Activated CD4-positive, alpha-beta memory T cell treated with anti-CD3 and anti-CD28 coated beads for 36 hours (primary cell): ENCODE data around the gene MIA2. TPM values are rescaled to one million over a fixed set of nuclear protein-coding genes. Genes with fewer than 3 reads are reported as not detected.
A peak's percentile ranks its signal among the peaks of the same experiment; 100 is the strongest.
"Not testable (repeated sequence)": the region's sequence is repeated elsewhere in the genome, so short reads cannot be mapped to it uniquely, and the experiment has no call there.

ENCODE experiments used
- CTCF ChIA-PET: fragments of 350-600 bp; sonication (Branson Sonifier 250); formaldehyde crosslinking; loops from one replicate; lab custom pipeline; 2021; ENCODE audit warnings: antibody characterized with exemption, inconsistent platforms; lab: Charles Lee
- POLR2A ChIA-PET: fragments of 350-600 bp; sonication (Branson Sonifier 250); formaldehyde crosslinking; loops from one replicate; lab custom pipeline; 2021; ENCODE audit warnings: antibody characterized with exemption; lab: Charles Lee
- DNase-seq: peaks from one replicate; pipeline ENCODE4 v3.0.0-alpha.2; 2020
- H3K27ac Mint-ChIP-seq: one replicate; pipeline ENCODE4 v1.8.0; 2021; ENCODE audit warnings: mixed read lengths
- H3K27me3 Mint-ChIP-seq: one replicate; pipeline ENCODE4 v1.8.0; 2021; ENCODE audit warnings: mixed read lengths
- H3K36me3 Mint-ChIP-seq: one replicate; pipeline ENCODE4 v1.8.0; 2021; ENCODE audit warnings: mixed read lengths
- H3K4me1 Mint-ChIP-seq: one replicate; pipeline ENCODE4 v1.8.0; 2021; ENCODE audit warnings: low read depth, mixed read lengths
- H3K4me3 Mint-ChIP-seq: one replicate; pipeline ENCODE4 v1.8.0; 2021; ENCODE audit warnings: mild to moderate bottlenecking, mixed read lengths
- H3K9me3 Mint-ChIP-seq: one replicate; pipeline ENCODE4 v1.8.0; 2021; ENCODE audit warnings: mixed read lengths
- intact Hi-C: fragments of 100-400 bp; cut with micrococcal nuclease; formaldehyde crosslinking; loops from one replicate; pipeline ENCODE4 v1.15.1; 2023
- total RNA-seq, 2 experiments: library from RNA; stranded (reverse); gene quantifications; one replicate each; pipeline ENCODE4 v1.2.3, GENCODE V29; 2021

MIA2 gene
- total RNA-seq, 2 experiments from 2014 or later, result 23.8 to 24.1 TPM

DNA sequence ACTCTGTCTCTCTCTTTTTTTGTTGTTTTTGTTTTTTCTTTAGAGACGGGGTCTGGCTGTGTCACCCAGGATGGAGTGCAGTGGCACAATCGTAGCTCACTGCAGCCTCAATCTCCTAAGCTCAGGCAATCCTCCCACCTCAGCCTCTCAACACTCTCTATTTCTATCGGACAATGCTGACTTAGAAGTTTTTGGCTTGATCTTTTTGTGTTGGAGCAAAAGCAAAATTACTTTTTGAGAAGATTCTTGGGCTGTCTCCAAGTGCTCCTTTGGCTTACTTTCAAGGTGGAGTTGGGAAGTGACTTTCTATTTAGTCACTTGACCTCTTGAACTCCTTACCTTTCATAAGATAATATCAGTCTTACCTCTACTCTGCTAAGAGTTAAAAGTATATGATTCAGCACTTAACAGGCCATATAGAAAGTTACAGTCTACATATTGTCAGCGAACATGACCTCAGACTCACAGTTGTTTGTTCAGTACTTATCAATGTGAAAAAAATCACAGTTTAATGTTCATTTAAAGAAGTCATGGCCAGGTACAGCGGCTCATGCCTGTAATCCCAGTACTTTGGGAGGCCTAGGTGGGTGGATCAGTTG is 15.4 kb upstream of the MIA2 start:
- Mint-ChIP-seq H3K27ac (peak overlapping the region; percentile 23), H3K36me3 (no peaks in the 10 kb centered on the region), H3K4me1 (peaks cover 18% of the 10 kb centered on the region), H3K4me3 (no peak overlapping the region), H3K9me3 (no peaks in the 10 kb centered on the region), H3K27me3 (no peaks in the 10 kb centered on the region)
- intact Hi-C loops, result no loop called here
- no peak for DNase-seq
- ChIA-PET CTCF (no interaction called here), POLR2A (no interaction called here)

DNA sequence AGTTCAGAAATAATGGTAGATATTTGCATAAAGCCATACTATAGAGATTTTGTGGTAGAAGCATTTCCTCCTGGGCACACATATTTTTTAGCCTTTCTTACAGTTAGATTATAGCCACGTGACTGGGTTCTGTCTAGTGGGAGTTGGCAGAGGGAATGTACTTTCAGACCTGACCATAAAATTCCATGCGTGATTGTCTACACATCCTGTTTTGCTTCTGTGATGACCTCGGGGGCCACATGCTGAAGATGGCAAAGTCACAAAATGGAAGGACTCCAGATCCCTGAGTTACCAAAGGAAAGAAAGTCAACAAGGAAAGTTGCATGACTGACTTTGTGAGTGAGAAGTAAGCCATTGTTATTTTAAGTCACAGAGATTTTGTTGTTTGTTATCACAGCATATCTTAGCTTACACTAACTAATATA is 14.6 kb upstream of the MIA2 start:
- H3K4me1 Mint-ChIP-seq, result peaks cover 18% of the 10 kb centered on the region
- H3K36me3 Mint-ChIP-seq, result no peaks in the 10 kb centered on the region
- DNase-seq, result no peak
- ChIA-PET POLR2A (no interaction called here), CTCF (no interaction called here)
- intact Hi-C loops, result no loop called here
- no peaks in the 10 kb centered on the region for H3K9me3 Mint-ChIP-seq
- no peaks in the 10 kb centered on the region for H3K27me3 Mint-ChIP-seq
- no peak overlapping the region for H3K27ac Mint-ChIP-seq
- H3K4me3 Mint-ChIP-seq, result no peak overlapping the region

DNA sequence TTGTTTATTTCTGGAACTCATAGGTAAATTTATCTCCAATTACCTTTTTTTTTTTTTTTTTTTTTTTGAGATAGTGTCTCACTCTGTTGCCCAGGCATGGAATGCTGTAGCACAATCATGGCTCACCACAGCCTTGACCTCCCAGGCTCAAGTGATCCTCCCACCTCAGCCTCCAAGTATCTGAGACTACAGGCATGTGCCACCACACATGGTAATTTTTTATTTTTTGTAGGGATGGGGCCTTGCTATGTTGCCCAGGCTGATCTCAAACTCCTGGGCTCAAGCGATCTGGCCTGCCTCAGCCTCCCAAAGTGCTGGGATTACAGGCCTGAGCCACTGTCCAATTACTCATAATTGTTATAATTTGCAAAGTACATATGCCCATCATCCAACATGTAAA is 13.2 kb upstream of the MIA2 start:
- H3K4me3 Mint-ChIP-seq, H3K27me3 Mint-ChIP-seq, H3K36me3 Mint-ChIP-seq, POLR2A ChIA-PET, intact Hi-C loops, H3K27ac Mint-ChIP-seq, H3K9me3 Mint-ChIP-seq, DNase-seq: not testable (repeated sequence)
- H3K4me1 Mint-ChIP-seq, result peaks cover 18% of the 10 kb centered on the region
- CTCF ChIA-PET, result interaction anchor here (1.0 kb wide), 1 partner anchor 11 kb away, joined by 4 read pairs; no protein-coding TSS in a partner anchor

DNA sequence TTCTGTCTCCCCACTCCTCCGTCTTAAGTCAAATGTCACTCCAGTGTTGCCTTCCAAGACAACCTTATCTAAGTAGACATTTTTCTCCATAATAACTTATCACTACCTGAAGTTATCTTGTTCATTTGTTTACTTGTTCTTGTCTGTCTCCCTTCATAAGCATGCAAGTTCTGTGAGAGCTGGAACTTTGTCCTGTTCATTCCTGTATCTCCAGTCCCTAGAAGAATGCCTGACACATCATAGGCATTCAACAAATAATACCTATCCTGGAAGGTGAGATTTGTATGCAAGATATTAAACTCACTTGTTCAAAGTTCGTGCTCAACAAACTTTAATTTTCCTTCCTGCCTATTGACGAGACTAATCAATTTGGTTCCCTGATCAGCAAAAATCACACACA is 5.7 kb upstream of the MIA2 start:
- H3K4me3 Mint-ChIP-seq, result no peak overlapping the region
- no peaks in the 10 kb centered on the region for H3K9me3 Mint-ChIP-seq
- no peaks in the 10 kb centered on the region for H3K36me3 Mint-ChIP-seq
- intact Hi-C loops, result loop anchor here (2.0 kb wide), 1 partner anchor 125 kb away; the partner anchor contains the start of gene SEC23A
- ChIA-PET CTCF (no interaction called here), POLR2A (interaction anchor here (1.8 kb wide), 1 partner anchor 53 kb away, joined by 7 read pairs; the partner anchor contains the start of gene PNN)
- no peak for DNase-seq
- H3K27me3 Mint-ChIP-seq, result no peaks in the 10 kb centered on the region
- H3K4me1 Mint-ChIP-seq, result peaks cover 41% of the 10 kb centered on the region
- peak overlapping the region; percentile 95 for H3K27ac Mint-ChIP-seq

DNA sequence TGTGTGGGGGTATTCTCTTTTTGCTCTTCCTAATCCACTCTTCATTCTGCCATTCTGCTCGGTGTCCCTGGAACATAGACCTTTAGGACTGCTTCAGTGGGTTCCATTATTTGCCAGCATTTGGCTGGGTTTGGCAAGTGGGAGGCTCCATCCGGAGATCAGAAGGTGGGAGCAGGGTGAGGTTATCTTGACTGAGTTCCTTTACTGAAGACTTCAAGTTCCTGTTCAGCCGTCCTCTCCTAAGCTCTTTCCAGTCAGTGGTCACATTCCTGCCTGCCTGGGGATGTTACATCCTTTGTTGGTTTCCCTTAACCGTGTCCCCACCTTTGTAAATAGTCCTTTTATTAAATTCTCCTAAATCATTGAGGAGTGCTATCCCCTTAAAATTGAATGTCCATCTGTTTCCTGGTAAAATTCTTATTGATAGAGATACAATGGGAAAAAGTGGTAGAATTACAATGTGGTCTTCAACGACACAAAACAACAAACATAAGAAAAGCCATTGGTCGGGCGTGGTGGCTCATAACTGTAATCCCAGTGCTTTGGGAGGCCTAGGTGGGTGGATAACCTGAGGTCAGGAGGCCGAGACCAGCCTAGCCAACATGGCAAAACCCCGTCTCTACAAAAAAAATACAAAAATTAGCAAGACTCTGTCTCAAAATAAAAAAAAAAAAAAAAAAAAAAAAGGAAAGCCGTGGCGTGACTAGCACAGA is 5.0 kb upstream of the MIA2 start:
- Mint-ChIP-seq H3K27me3 (no peaks in the 10 kb centered on the region), H3K4me1 (peaks cover 43% of the 10 kb centered on the region), H3K36me3 (no peaks in the 10 kb centered on the region), H3K27ac (peak overlapping the region; percentile 95), H3K9me3 (no peaks in the 10 kb centered on the region), H3K4me3 (peak overlapping the region; percentile 48)
- POLR2A ChIA-PET, result interaction anchor here (1.1 to 1.8 kb wide), 6 partner anchors 38 to 204 kb away, joined by 3 to 16 read pairs (median 8); partner anchors contain the start of genes FBXO33, PNN, SEC23A and TRAPPC6B
- intact Hi-C loops, result loop anchor here (1.0 to 2.0 kb wide), 8 partner anchors 39 to 204 kb away; partner anchors contain the start of genes FBXO33, GEMIN2, SEC23A and TRAPPC6B
- peak; percentile 63 for DNase-seq
- CTCF ChIA-PET, result interaction anchor here (1.0 to 1.4 kb wide), 2 partner anchors 10 to 40 kb away, joined by 3 to 4 read pairs; no protein-coding TSS in a partner anchor

DNA sequence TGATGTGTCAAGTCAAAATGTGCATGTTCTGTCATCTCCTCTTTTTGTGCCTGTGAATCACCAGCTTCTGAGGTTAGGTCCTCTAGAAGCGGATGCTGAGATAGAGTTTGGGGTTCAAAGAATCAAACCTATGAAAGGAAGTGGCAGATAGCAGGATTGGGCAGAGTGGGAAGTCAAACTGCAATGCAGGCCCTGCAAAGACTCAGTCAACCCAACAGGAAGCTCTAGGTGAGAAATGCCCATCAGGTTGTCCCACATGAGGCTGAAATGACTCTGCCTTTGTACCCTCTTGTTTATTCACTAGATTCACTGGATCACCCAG is 4.5 kb upstream of the MIA2 start:
- ChIA-PET POLR2A (interaction anchor here (1.0 to 1.8 kb wide), 7 partner anchors 38 to 203 kb away, joined by 3 to 16 read pairs (median 7); partner anchors contain the start of genes FBXO33, PNN, SEC23A and TRAPPC6B), CTCF (interaction anchor here (1.0 to 1.4 kb wide), 2 partner anchors 9 to 40 kb away, joined by 3 to 4 read pairs; no protein-coding TSS in a partner anchor)
- Mint-ChIP-seq H3K36me3 (no peaks in the 10 kb centered on the region), H3K27ac (peak overlapping the region; percentile 95), H3K9me3 (no peaks in the 10 kb centered on the region), H3K4me3 (peak overlapping the region; percentile 48), H3K4me1 (peaks cover 46% of the 10 kb centered on the region), H3K27me3 (no peaks in the 10 kb centered on the region)
- intact Hi-C loops, result loop anchor here (1.0 to 2.0 kb wide), 8 partner anchors 38 to 203 kb away; partner anchors contain the start of genes FBXO33, GEMIN2, SEC23A and TRAPPC6B
- DNase-seq, result peak; percentile 81

DNA sequence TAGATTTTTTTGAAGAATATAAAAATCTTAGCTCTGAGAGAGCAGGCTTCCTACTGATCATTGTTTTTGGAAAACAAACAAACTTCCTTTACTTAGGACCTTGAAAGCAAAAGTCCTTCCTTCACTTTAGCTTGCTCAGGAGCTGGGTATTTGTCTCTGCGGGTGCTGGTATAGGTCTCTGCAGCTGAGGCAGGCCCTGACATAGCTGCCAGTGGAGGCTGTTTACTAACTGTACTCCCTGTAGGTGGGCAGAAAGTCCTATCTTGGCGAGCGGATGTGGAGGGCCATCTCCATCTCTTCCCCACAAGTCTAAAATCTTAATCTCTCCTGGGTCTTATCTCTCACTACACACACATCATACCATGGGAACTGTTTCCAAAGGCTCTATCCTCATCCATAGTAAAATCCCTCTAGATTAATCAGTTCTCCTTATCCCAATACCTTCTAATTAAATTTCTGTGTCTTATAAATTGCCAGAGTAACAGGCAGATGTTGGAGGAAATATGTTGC is 4.1 kb upstream of the MIA2 start:
- H3K27me3 Mint-ChIP-seq, result no peaks in the 10 kb centered on the region
- H3K27ac Mint-ChIP-seq, result peak overlapping the region; percentile 95
- ChIA-PET POLR2A (interaction anchor here (1.0 to 1.8 kb wide), 7 partner anchors 37 to 203 kb away, joined by 3 to 16 read pairs (median 7); partner anchors contain the start of genes FBXO33, PNN, SEC23A and TRAPPC6B), CTCF (interaction anchor here (1.0 to 1.4 kb wide), 2 partner anchors 9 to 39 kb away, joined by 3 to 4 read pairs; no protein-coding TSS in a partner anchor)
- H3K4me3 Mint-ChIP-seq, result no peak overlapping the region
- H3K4me1 Mint-ChIP-seq, result peaks cover 46% of the 10 kb centered on the region
- H3K9me3 Mint-ChIP-seq, result no peaks in the 10 kb centered on the region
- H3K36me3 Mint-ChIP-seq, result no peaks in the 10 kb centered on the region
- intact Hi-C loops, result loop anchor here (1.0 to 5.0 kb wide), 9 partner anchors 38 to 223 kb away; partner anchors contain the start of genes FBXO33, GEMIN2, SEC23A and TRAPPC6B
- peak; percentile 16 for DNase-seq

DNA sequence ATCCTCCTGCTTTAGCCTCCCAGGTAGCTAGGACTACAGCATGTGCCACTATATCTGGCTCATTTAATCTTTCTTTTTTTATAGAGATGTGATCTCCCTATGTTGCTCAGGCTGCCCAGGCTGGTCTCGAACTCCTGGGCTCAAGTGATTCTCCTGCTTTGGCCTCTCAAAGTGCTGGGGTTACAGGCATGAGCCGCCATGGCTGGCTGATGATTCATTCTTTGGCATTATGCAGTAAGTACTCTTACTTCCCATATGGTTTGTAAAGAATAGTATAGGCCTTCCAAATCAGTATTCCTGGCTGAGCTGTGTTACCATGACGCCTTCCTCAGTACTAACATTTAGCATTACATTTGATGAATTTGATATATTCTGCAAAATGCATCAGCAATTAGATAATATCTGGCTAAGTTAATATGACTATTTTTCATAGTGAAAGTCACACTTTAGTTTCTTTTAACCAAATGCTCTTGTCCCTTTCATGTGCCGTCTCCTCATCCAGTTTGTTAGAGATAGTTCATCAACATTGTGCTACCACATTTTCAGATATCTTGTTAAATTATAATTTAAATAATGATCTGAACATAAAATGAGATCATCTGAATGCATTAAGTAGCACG is 3.2 kb upstream of the MIA2 start:
- Mint-ChIP-seq H3K9me3 (no peaks in the 10 kb centered on the region), H3K36me3 (no peaks in the 10 kb centered on the region), H3K27me3 (no peaks in the 10 kb centered on the region), H3K4me3 (no peak overlapping the region), H3K27ac (peak overlapping the region; percentile 81), H3K4me1 (peaks cover 46% of the 10 kb centered on the region)
- ChIA-PET CTCF (interaction anchor here (0.8 to 2.4 kb wide), 7 partner anchors 60 to 238 kb away, joined by 3 to 14 read pairs (median 4); partner anchors contain the start of gene TRAPPC6B), POLR2A (interaction anchor here (0.6 to 1.8 kb wide), 3 partner anchors 36 to 202 kb away, joined by 3 to 16 read pairs (median 3); partner anchors contain the start of gene FBXO33)
- DNase-seq, result peak; percentile 20
- intact Hi-C loops, result loop anchor here (1.0 to 5.0 kb wide), 4 partner anchors 138 to 239 kb away; no protein-coding TSS in a partner anchor

DNA sequence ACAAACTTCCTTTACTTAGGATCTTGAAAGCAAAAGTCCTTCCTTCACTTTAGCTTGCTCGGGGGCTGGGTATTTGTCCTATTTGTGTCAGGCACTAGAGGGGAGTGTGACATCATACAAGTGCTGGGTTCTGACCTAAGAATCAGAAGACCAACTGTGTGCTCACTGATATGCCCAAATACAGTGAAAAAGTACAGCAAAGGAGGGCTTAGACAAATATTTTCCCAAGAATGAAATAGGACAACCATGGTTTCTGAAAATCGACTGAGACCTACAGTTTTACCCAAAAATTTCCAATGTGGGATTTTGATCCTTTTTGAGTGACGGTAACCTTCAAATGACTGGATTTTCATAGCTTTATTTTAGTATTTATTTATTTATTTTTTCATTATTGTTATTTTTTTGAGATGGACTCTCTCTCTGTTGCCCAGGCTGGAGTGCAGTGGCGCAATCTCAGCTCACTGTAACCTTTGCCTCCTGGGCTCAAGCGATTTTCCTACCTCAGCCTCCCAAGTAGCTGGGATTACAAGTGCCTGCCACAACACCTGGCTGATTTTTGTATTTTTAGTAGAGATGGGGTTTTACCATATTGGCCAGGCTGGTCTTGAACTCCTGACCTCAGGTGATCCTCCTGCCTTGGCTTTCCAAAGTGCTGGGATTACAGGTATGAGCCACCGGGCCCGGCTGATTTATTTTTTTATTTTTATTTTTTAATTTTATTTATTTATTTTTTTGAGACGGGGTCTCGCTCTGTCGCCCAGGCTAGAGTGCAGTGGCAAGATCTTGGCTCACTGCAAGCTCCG is 1.8 kb upstream of the MIA2 start:
- DNase-seq, result peak; percentile 46
- H3K4me1 Mint-ChIP-seq, result peaks cover 46% of the 10 kb centered on the region
- not testable (repeated sequence) for H3K9me3 Mint-ChIP-seq, H3K4me3 Mint-ChIP-seq, H3K36me3 Mint-ChIP-seq, H3K27me3 Mint-ChIP-seq
- CTCF ChIA-PET, result interaction anchor here (0.7 to 2.4 kb wide), 15 partner anchors 11 to 1373 kb away, joined by 3 to 14 read pairs (median 4); no protein-coding TSS in a partner anchor
- POLR2A ChIA-PET, result interaction anchor here (0.9 to 1.4 kb wide), 3 partner anchors 35 to 39 kb away, joined by 3 to 4 read pairs (median 3); no protein-coding TSS in a partner anchor
- peak overlapping the region; percentile 65 for H3K27ac Mint-ChIP-seq
- intact Hi-C loops, result loop anchor here (1.0 to 5.0 kb wide), 4 partner anchors 136 to 237 kb away; no protein-coding TSS in a partner anchor

DNA sequence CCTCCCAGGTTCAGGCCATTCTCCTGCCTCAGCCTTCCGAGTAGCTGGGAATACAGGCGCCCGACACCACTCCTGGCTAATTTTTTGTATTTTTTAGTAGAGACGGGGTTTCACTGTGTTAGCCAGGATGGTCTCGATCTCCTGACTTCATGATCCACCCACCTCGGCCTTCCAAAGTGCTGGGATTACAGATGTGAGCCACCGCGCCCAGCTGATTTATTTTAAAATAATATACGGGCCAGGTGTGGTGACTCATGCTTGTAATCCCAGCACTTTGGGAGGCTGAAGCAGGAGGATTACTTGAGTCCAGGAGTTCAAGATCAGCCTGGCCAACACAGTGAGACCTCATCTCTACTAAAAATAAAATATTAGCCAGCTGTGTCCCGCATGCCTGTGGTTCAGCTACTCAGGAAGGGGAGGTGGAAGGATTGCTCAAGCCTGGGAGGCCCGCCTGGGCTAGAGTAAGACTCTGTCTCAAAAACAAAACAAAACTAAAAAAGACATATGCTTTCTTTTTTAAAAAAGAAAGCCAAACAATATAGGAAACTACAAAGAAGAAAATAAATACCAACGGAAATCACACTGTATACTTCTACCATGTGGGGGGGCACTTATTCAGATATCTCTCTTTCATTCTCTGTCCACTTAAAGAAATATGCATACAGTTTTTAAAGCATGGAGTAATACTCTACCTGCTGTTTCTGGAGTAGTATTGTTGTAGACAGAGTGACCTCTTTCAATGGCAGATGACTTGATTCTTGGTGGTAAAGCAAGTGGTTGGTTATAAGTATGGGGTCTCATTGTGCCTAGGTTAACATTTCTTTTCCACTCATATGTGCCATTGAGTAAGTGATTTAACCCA is 930 bp upstream of the MIA2 start:
- ChIA-PET CTCF (interaction anchor here (0.7 to 2.4 kb wide), 10 partner anchors 12 to 1372 kb away, joined by 3 to 14 read pairs (median 4); no protein-coding TSS in a partner anchor), POLR2A (interaction anchor here (1.4 kb wide), 1 partner anchor 34 kb away, joined by 4 read pairs; no protein-coding TSS in a partner anchor)
- Mint-ChIP-seq H3K4me3 (no peak overlapping the region), H3K4me1 (peaks cover 43% of the 10 kb centered on the region), H3K9me3 (no peaks in the 10 kb centered on the region), H3K27me3 (no peaks in the 10 kb centered on the region), H3K36me3 (no peaks in the 10 kb centered on the region), H3K27ac (peak overlapping the region; percentile 23)
- intact Hi-C loops, result loop anchor here (5.0 kb wide), 1 partner anchor 220 kb away; no protein-coding TSS in a partner anchor
- DNase-seq, result no peak
